Thyroid gland (tissue), 4 donors: ENCODE results near the gene TINAGL1.

Source experiments
- POLR2A ChIP-seq, 2 donors: fragments of 450-650 bp; IDR thresholded peaks; one replicate each; pipeline ENCODE4 v1.6.1; 2017; ENCODE audit warnings: antibody characterized with exemption in 2 of 2, mild to moderate bottlenecking in 2 of 2, moderate library complexity in 1 of 2
- TF ChIP-seq, protein P1 (sequence below), 6 experiments: fragments of 200-600 bp in 3 of 6; fragments of 450-650 bp in 3 of 6; sonication (generic) in 3 of 6; IDR thresholded peaks; one replicate each; pipeline ENCODE4 v1.5.1; 2016 to 2019; ENCODE audit warnings: antibody characterized with exemption in 6 of 6, mild to moderate bottlenecking in 2 of 6, inconsistent platforms in 1 of 6, moderate library complexity in 1 of 6

DNA sequence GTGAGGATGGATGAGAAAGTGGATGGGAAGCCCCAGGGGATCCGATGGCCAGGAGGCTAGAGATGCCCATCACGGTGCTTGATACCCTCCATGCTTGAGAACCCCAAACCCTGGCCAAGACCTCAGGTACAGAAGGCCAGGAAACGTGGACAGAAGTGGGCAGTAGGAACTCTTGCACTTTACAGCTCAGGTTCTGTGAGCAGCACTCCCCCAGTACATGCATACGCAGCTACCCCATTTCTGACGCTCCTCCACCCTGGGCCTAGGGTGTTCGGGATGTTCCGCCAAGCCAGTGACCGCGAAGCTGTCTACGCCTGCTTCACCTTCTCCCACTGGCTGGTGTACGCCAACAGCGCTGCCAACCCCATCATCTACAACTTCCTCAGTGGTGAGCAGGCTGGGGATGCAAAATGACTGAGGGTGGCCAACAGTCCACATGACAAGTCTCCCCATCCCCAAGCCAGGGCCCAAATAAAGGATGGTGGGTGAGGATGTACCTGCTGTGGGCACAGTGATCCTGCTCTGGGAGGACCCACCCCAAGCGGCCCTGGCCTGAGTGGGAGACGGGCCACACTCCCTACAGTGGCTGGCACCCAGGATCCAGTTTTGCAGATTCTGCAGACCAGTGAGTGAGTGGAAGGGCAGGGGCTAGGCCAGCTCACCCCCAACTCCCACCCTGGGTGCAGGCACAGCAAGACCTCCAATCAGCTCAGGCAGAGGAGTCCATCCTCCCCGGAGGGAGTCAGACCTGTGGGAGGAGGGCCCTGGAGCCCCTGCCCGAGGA, 48.6 kb downstream of the TINAGL1 start:
- TF ChIP-seq, protein P1, sequence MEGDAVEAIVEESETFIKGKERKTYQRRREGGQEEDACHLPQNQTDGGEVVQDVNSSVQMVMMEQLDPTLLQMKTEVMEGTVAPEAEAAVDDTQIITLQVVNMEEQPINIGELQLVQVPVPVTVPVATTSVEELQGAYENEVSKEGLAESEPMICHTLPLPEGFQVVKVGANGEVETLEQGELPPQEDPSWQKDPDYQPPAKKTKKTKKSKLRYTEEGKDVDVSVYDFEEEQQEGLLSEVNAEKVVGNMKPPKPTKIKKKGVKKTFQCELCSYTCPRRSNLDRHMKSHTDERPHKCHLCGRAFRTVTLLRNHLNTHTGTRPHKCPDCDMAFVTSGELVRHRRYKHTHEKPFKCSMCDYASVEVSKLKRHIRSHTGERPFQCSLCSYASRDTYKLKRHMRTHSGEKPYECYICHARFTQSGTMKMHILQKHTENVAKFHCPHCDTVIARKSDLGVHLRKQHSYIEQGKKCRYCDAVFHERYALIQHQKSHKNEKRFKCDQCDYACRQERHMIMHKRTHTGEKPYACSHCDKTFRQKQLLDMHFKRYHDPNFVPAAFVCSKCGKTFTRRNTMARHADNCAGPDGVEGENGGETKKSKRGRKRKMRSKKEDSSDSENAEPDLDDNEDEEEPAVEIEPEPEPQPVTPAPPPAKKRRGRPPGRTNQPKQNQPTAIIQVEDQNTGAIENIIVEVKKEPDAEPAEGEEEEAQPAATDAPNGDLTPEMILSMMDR (IDR thresholded peaks at IDR 0.05) = no peak
- no peak for TF ChIP-seq POLR2A (IDR thresholded peaks at IDR 0.05)
